GM18507 (cell line): ENCODE results near the gene ANXA3.
"Not testable (repeated sequence)": the region's sequence is repeated elsewhere in the genome, so short reads cannot be mapped to it uniquely, and the experiment has no call there.

Experiments
- DNase-seq: peaks from one replicate; pipeline ENCODE4 v3.0.0; 2011; ENCODE audit warnings: low read depth; ENCODE audit not compliant: insufficient read length; ENCODE audit errors: extremely low spot score
- FAIRE-seq: peaks from 2 replicates; lab custom pipeline; 2011; peaks lifted over from hg19 to GRCh38; lab: Jason Lieb, UNC

ANXA3 gene

GRCh38 chr4:78534286-78534955, 17.1 kb upstream of the ANXA3 start:
- no peak for FAIRE-seq
- DNase-seq: no peak

DNA sequence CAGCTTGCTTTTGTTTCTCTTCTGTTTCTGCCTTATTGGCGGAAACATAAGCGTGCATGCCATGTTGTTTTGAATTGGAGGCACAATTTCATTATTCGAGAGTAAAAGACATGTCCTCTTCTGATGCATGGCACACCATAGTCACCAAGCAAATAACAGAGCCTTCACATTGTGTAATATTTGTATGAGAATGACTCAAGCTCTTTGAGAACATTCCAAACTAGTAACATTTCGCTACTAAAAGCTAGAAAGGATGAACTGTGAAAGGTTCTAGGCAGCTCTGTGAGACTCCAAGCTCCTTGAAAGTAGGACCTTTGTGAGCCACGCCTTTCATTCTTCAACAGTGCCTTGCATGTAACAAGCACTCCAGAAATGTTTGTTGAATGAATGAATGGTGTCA, 9.2 kb upstream of the ANXA3 start:
- no peak for DNase-seq
- no peak for FAIRE-seq

GRCh38 chr4:78543424-78544125, 8.0 kb upstream of the ANXA3 start:
- FAIRE-seq: no peak
- no peak for DNase-seq

DNA sequence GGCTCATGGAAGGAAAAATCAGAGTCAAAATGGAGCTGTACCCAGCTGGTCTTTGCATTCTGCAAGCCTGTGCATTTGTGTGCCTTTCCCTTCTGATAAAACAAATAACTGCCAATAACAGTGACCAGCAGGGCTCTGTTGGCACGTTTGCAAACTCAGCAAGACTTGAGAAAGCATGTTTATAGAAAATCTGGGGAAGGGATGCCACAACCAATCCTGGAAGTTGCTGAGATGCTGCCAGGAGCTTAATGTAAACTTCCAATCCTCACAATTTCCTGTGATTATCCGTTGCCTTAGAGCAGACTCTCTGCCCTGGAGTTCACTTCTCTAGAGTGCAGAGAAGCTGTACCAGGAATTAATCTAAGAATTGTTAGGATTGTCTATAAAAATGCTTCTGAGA, 6.9 kb upstream of the ANXA3 start:
- FAIRE-seq (no peak), DNase-seq (no peak)

- no peak for FAIRE-seq
These were observed 6.0 kb upstream of the ANXA3 start for GRCh38 chr4:78545275-78546246.

GRCh38 chr4:78547899-78548298, 3.7 kb upstream of the ANXA3 start:
- DNase-seq, FAIRE-seq: not testable (repeated sequence)

More at GRCh38 chr4:78545275-78546246, 6.0 kb upstream of the ANXA3 start:
- no peak for DNase-seq

DNA sequence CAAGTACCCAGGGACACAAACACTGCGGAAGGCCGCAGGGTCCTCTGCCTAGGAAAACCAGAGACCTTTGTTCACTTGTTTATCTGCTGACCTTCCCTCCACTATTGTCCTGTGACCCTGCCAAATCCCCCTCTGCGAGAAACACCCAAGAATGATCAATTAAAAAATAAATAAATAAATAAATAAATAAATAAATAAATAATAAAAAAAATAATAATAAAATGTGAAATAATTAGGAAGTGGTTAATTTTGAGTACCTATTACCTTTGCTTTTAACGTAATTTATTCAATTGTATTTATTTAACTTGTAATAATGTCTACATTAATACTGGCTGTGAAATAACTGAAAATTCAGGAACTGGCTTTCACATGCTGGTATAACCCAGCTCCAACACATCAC, 2.7 kb upstream of the ANXA3 start:
- not testable (repeated sequence) for DNase-seq, FAIRE-seq

DNA sequence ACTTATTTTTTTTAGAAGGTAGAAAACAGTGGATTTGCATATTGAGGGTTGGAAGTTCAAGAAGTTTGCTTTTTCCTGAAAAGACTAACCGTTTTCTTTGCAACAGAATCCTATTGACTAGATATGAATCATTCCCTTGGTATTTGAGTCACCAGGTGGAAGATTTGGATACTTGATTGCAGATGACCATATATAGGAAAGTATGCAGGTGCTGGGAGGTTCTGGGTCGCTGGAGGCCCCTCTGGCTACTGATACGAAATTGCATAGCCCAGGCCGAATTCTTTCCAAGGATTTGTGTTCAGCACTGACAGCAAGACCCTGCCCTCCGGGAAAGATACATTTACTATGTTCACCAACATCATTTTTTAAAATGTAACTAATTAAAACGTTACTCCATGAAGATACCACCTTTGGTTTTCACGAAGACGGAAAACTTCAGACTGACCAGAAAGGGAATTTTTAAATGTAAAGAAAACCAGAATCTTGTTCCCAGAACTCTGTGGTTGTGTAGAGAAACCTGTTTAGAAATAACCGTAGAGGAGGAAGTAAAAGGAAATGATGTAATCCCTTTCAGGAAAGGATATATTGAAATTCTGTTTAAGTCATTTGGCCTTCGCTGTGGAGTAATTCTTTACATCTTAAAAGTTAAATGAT, 946 bp downstream of the ANXA3 start:
- no peak for DNase-seq
- no peak for FAIRE-seq

- no peak for FAIRE-seq
- no peak for DNase-seq
These were observed 1.4 kb downstream of the ANXA3 start for GRCh38 chr4:78553043-78553396.

GRCh38 chr4:78553529-78554060, 2.0 kb downstream of the ANXA3 start:
- no peak for DNase-seq

DNA sequence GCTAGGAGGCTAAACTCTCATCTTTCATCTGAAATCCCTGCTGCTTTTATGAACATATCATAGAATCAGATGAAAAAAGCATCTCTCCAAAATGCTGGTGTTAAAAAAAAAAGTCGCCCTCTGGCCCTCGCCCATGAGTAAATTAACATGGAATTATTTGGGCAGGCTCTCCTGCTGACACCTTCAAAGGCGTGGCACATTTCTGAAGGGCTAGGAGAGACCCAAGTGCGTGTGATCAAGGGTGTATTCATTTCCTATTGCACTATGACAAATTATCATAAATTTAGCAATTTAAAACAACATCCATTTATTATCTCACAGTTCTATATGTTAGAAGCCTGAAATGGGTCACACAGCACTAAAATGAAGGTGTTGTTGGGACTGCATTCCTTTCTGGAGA, 5.1 kb downstream of the ANXA3 start:
- DNase-seq (no peak), FAIRE-seq (no peak)

More at GRCh38 chr4:78553529-78554060, 2.0 kb downstream of the ANXA3 start:
- FAIRE-seq: no peak

DNA sequence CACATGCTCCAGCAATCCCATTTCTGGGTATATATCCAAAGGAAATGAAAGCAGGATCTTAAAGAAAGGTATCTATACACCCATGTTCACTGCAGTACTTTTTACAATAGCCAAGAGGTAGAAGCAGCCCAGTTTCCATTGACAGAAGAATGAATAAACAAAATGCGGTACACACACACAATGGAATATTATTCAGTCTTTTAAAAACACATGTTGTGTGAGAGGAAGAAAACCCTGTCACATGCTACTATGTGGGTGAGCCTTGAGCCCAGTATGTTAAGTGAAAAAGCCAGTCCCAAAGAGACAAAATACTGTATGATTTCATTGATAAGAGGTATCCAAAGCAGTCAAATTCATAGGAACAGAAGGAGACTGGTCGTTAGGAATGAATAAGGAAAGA, 6.3 kb downstream of the ANXA3 start:
- no peak for DNase-seq
- no peak for FAIRE-seq

GRCh38 chr4:78558410-78558809, 6.8 kb downstream of the ANXA3 start:
- no peak for FAIRE-seq
- no peak for DNase-seq

- DNase-seq: no peak
- FAIRE-seq: no peak
These were observed 8.9 kb downstream of the ANXA3 start for GRCh38 chr4:78560296-78560963.

DNA sequence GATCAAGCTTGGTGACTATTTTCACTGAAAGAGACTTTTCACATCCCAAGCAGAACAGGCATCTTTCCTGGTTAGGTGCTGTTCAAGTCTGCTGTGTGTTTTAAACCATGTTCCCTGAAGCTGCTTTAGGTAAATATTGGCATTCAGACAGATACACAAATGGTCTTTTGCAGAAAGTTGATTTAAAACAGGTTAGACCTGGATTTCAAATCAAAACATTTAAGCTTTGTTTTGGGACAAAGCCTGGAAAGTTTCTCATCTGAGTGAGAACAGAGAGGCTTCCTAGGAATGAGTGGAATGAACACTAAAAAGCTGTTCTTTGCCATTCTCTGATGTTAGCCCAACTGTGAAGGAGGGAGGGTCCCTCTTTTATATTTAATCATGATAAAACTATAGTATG, 10.1 kb downstream of the ANXA3 start:
- DNase-seq: no peak
- FAIRE-seq: no peak

DNA sequence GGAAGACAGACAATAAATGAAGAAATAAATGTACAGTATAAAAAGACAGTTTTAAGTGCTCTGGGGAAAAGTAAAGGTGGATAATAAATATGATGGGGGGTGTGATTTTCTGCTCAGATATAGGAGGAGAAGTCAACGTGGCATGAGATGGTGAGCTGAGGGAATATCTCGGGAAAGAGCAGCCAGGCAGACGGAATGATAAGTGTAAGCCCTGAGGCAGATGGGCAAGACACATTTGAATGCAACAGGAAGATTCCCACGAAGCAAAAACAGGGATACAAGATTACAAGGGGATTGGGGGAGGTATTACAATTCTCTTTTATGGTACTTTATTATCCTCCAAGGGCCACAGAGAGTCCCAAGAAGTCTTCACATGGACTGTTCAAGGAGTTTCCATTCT, 11.1 kb downstream of the ANXA3 start:
- no peak for FAIRE-seq

GRCh38 chr4:78565971-78566372, 14.4 kb downstream of the ANXA3 start:
- DNase-seq (no peak), FAIRE-seq (no peak)

More for the DNA sequence above, 11.1 kb downstream of the ANXA3 start:
- no peak for DNase-seq

DNA sequence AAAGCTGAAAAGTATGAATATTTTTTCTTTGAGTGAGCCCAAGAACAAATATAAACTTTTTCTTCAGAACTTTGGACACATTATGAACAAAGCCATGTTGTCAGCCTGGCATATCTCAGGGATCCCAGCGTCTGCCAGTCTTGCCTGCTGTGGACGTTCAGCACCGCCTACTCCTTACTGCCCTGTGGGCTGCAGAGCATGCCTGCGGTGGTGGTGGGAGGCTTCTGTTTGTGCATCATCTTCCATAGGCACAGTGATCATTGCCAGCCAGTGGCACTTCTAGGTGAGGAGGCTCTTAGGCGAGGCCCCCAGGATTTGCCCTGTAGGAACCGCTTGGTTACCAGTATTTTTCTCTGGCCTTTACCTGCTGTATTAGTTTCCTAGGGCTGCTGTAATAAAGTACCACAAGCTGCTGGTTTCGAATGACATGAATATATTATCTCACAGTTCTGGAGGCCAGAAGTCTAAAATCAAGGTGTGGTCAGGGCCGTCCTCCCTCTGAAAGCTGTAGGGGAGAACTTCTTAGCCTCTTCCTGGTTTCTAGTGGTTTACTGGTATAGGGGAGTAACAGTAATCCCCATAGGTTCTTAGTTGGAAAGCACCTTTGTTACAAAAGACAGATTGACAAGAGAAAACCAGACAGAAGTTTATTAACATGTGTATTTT, 15.4 kb downstream of the ANXA3 start:
- DNase-seq (no peak), FAIRE-seq (peak; percentile 72)
